Muscle layer of colon (tissue), 2 donors: ENCODE results near the gene ALDH2.
"Not testable (repeated sequence)": the region's sequence is repeated elsewhere in the genome, so short reads cannot be mapped to it uniquely, and the experiment has no call there.

Experiments
- H3K27ac ChIP-seq: one replicate; pipeline ENCODE4 v1.7.0; 2013; ENCODE audit warnings: low read depth, mild to moderate bottlenecking, low read length, moderate library complexity
- H3K27me3 ChIP-seq, 2 donors: one replicate each; pipeline ENCODE4 v1.7.0; 2013; ENCODE audit warnings: low read length in 2 of 2, mild to moderate bottlenecking in 2 of 2; ENCODE audit not compliant: insufficient read depth in 2 of 2, control insufficient read depth in 1 of 2
- H3K36me3 ChIP-seq: one replicate; pipeline ENCODE4 v1.7.0; 2013; ENCODE audit warnings: mild to moderate bottlenecking, low read length; ENCODE audit not compliant: insufficient read depth
- H3K4me1 ChIP-seq: one replicate; pipeline ENCODE4 v1.7.0; 2013; ENCODE audit warnings: mild to moderate bottlenecking, low read length; ENCODE audit not compliant: insufficient read depth
- H3K4me3 ChIP-seq, 2 donors: one replicate each; pipeline ENCODE4 v1.7.0; 2013; ENCODE audit warnings: low read length in 2 of 2, low read depth in 1 of 2, mild to moderate bottlenecking in 1 of 2, moderate library complexity in 1 of 2
- H3K9ac ChIP-seq: one replicate; pipeline ENCODE4 v1.7.0; 2013; ENCODE audit warnings: low read length
- H3K9me3 ChIP-seq: one replicate; pipeline ENCODE4 v1.7.0; 2013; ENCODE audit warnings: mild to moderate bottlenecking, low read length
- donor health status: abdominal sarcoma.
- donor health status: Adenocarcinoma of cecum.

Gene ALDH2

DNA sequence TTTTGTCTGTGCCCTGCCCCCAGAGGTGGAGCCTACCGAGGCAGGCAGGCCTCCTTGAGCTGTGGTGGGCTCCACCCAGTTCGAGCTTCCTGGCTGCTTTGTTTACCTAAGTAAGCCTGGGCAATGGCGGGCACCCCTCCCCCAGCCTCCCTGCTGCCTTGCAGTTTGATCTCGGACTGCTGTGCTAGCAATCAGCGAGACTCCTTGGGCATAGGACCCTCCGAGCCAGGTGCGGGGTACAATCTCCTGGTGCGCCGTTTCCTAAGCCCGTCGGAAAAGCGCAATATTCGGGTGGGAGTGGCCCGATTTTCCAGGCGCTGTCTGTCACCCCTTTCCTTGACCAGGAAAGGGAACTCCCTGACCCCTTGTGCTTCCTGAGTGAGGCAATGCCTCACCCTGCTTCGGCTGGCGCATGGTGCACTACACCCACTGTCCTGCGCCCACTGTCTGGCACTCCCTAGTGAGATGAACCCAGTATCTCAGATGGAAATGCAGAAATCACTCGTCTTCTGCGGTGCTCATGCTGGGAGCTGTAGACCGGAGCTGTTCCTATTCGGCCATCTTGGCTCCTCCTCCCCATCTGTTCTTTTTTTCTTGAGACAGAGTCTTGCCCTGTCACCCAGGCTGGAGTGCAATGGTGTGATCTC is 68.1 kb downstream of the ALDH2 start:
- not testable (repeated sequence) for H3K9ac ChIP-seq, H3K9me3 ChIP-seq, H3K4me3 ChIP-seq, H3K4me1 ChIP-seq, H3K27ac ChIP-seq, H3K27me3 ChIP-seq, H3K36me3 ChIP-seq

- not testable (repeated sequence) for H3K27ac ChIP-seq, H3K9ac ChIP-seq, H3K4me1 ChIP-seq, H3K9me3 ChIP-seq, H3K4me3 ChIP-seq, H3K27me3 ChIP-seq, H3K36me3 ChIP-seq
Measured at GRCh38 chr12:111835531-111836181, 68.9 kb downstream of the ALDH2 start.

- Histone ChIP-seq H3K36me3 (peaks cover 8% of the 10 kb centered on the region), H3K4me3 (no peak overlapping the region), H3K9ac (no peak overlapping the region), H3K27me3 (no peaks in the 10 kb centered on the region), H3K9me3 (no peaks in the 10 kb centered on the region), H3K27ac (no peak overlapping the region), H3K4me1 (peaks cover 16% of the 10 kb centered on the region)
Measured at GRCh38 chr12:111838353-111838752, 71.6 kb downstream of the ALDH2 start.

DNA sequence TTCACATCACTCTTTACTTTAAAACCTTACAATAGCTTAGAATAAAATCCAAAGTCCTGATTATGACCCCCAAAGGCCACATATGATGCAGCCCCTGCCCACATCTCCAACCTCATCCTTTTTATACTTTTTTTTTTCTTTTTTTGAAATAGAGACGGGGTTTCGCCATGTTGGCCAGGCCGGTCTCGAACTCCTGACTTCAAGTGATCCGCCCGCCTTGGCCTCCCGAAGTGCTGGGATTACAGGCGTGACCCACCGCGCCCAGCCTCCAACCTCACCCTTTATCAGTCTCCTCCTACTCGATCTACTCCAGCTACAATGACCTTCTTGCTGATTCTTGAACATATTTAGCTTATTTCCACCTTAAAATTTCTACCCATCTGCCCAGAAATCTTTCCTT is 74.1 kb downstream of the ALDH2 start:
- peaks cover 29% of the 10 kb centered on the region for H3K4me1 ChIP-seq
- peak overlapping the region; percentile 83 for H3K27ac ChIP-seq
- H3K27me3 ChIP-seq: no peaks in the 10 kb centered on the region
- peak overlapping the region; percentile 78 to 98 for H3K4me3 ChIP-seq
- peak overlapping the region; percentile 98 for H3K9ac ChIP-seq
- H3K9me3 ChIP-seq: no peaks in the 10 kb centered on the region
- peaks cover 8% of the 10 kb centered on the region for H3K36me3 ChIP-seq

DNA sequence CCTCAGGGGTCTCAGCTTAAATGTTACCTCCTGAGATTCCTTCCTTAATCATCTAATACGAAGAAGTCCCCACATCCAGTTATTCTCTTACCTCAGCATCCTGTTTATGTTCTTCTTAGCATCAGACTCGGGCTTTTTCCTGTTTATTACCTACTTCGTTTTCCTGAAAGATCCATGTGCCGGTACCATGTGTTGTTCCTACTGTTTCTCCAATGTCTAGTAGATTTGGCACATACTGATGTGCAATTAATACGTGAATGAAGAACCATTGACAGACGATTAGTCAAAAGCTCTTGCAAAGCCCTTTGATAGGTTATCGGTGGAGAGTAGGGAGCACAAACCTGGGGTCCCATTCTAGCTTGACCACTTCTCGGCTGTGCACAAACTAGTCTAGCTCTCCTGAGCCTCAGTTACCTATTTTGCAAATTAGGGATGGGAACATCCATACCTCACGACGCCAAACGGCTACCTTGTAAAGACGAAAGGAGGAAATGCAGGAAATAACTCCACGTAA is 74.6 kb downstream of the ALDH2 start:
- Histone ChIP-seq H3K36me3 (peaks cover 8% of the 10 kb centered on the region), H3K27ac (peak overlapping the region; percentile 83), H3K9ac (peak overlapping the region; percentile 98), H3K27me3 (no peaks in the 10 kb centered on the region), H3K9me3 (no peaks in the 10 kb centered on the region), H3K4me1 (peaks cover 29% of the 10 kb centered on the region), H3K4me3 (peak overlapping the region; percentile 78 to 98)

DNA sequence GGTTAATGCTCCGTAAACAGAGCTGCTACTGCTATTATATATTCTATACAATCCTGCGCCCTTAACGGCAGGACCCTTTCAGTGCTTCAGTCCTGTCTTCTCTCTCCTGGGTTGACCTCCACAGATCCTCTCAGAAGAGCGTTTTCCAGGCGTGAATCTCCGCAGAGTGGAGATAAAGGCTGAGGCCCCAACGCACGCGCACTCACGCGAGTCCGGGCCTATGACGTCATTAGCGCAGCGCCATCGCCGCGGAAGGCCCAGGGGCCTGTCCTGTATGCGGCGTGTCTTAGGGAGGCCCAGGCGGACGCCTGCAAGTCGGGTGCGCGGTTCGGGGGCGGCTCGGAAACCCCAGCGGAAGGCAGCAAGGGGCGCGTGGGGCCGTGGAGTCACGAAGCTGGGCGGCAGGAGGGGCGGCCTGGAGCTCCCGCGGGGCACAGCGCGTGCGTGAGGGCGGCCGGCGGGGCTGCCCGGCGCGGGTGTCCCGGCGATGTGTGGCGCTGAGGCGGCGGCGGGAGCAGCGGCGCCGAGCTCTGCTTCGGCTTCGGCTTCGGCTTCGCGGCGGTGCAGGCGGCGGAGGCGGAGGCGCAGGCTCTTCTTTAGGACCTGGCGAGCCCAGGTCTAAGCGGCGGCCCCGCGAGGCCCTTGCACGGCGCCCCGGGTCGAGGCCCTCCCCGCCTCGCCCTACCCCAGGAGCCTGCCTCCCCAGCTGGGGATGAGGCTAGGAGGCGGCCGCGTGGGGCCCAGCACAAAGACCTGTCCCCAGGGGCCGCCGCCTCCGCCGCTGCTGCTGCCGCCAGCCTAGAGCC is 75.2 kb downstream of the ALDH2 start, which contains the start of gene MAPKAPK5:
MAPKAPK5 (plus strand) TSS at position 479 of the 806 bp plus-strand sequence. CDS start 506 bp downstream, outside the sequence.
- Histone ChIP-seq H3K36me3 (peaks cover 8% of the 10 kb centered on the region), H3K9ac (peak within 1 kb of the TSS; percentile 98), H3K4me3 (peak within 1 kb of the TSS; percentile 78 to 98), H3K4me1 (peaks cover 29% of the 10 kb centered on the region), H3K27ac (peak within 1 kb of the TSS; percentile 83), H3K9me3 (no peaks in the 10 kb centered on the region), H3K27me3 (no peaks in the 10 kb centered on the region)

- Histone ChIP-seq H3K9ac (peak overlapping the region; percentile 97), H3K9me3 (no peaks in the 10 kb centered on the region), H3K4me1 (peaks cover 29% of the 10 kb centered on the region)
Measured at GRCh38 chr12:111842556-111843396, 76.0 kb downstream of the ALDH2 start.

GRCh38 chr12:111846016-111846415 is 79.3 kb downstream of the ALDH2 start:
- Histone ChIP-seq H3K9ac (no peak overlapping the region), H3K4me1 (peaks cover 20% of the 10 kb centered on the region), H3K4me3 (no peak overlapping the region), H3K27ac (no peak overlapping the region), H3K27me3 (no peaks in the 10 kb centered on the region), H3K36me3 (no peaks in the 10 kb centered on the region), H3K9me3 (no peaks in the 10 kb centered on the region)

More at GRCh38 chr12:111842556-111843396, 76.0 kb downstream of the ALDH2 start:
- Histone ChIP-seq H3K27me3 (no peaks in the 10 kb centered on the region), H3K4me3 (peak overlapping the region; percentile 78 to 98), H3K27ac (peak overlapping the region; percentile 83), H3K36me3 (peaks cover 8% of the 10 kb centered on the region)

DNA sequence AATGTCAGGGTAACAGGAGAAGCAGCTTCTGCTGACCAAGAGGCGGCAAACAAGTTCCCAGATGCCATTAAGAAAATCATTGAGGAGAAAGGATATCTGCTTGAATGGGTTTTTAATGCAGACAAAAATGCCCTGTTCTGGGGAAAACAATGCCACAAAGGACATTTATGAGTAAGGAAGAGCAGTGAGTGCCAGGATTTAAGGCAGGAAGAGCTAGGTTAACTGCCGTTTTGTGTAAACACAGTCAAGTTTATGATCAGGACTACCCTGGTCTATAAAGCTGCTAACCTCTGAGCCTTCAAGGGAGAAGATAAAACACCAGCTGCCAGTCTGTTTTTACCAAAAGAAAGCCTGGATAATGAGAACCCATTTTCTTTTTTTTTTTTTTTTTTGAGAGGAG is 83.8 kb downstream of the ALDH2 start:
- no peak overlapping the region for H3K27ac ChIP-seq
- H3K4me1 ChIP-seq: no peaks in the 10 kb centered on the region
- no peaks in the 10 kb centered on the region for H3K27me3 ChIP-seq
- H3K9me3 ChIP-seq: no peaks in the 10 kb centered on the region
- no peak overlapping the region for H3K9ac ChIP-seq
- no peak overlapping the region for H3K4me3 ChIP-seq
- H3K36me3 ChIP-seq: no peaks in the 10 kb centered on the region

GRCh38 chr12:111858186-111858585 is 91.5 kb downstream of the ALDH2 start:
- Histone ChIP-seq H3K27ac (no peak overlapping the region), H3K9me3 (no peaks in the 10 kb centered on the region), H3K36me3 (no peaks in the 10 kb centered on the region), H3K4me3 (no peak overlapping the region), H3K4me1 (no peaks in the 10 kb centered on the region), H3K27me3 (no peaks in the 10 kb centered on the region), H3K9ac (no peak overlapping the region)
